HL-60/S4 treated with retinoic acid at 250 ng/mL for 4 days and 3 days (cell line): ENCODE measurements around the gene MDM4.

Experiments used
- in situ Hi-C: fragments of 300-500 bp; cut with MboI; formaldehyde crosslinking; loops from 2 replicates; pipeline ENCODE4 v1.7.0; 2022; ENCODE audit warnings: low sequenced_read_pairs

Gene MDM4

DNA sequence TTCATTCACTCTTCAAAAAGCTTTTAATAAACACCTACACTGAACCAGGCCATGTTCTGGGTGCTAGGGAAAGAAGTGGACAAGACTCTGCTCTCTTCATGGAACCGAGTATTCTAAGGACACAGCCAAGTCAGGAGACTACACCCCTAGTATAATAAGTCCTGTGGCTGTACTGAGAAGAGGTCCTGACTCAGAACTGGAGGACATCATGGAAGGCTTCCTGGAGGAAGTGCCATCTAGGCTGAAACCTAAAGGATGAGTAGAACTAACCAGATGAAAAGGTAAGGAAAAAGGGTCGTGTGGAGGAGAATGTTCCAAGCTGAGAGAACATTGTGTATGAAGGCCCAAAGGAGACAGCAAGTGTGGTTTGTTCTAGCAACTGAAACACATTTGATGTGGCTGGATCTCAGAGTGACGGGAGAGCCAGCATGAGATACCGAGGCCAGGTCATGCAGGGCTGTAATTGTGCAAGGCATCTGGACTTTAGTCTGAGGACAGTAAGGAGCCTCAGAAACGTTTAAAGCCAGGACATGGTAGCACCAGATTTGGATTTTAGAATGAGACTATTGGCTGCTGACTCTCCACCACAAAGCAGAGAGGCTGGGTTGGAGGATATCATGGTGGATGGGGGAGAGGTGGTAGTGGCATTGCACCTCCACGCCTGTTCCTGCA lies 86.8 kb downstream of the MDM4 start:
- in situ Hi-C loops, result no loop called here

DNA sequence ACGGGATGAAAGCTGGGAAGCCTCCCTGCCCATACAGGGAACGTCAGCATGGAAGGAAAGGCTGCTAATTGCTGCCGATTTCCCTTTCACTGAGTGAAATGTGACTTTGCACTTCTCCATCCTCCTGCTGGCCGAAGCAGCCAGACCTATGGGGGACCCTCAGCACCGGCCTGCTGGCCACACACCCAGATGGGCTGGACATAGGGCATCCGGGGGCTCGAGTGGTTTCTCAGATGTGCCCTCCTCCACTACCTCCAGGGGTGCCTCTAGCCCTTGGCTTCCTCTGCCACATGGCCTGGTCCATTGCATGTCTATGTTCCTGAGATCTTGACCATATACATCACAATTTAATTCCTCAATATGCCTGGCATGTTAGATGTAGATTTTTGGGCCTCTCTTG lies 89.6 kb downstream of the MDM4 start:
- in situ Hi-C loops, result no loop called here
